Mammary epithelial cell (primary cell): ENCODE data around the gene ZFHX3.

Experiments used
- EZH2 ChIP-seq: IDR thresholded peaks from 2 replicates; pipeline ENCODE4 v1.6.1; 2012; ENCODE audit warnings: low read length, inconsistent platforms, borderline replicate concordance
- TF ChIP-seq, protein P1 (sequence below), 2 donors: IDR thresholded peaks in 1 of 2; conservative IDR thresholded peaks in 1 of 2; 2 replicates each; pipeline ENCODE4 v1.5.1; 2011 to 2012; ENCODE audit warnings: inconsistent platforms in 2 of 2, low read length in 2 of 2, mild to moderate bottlenecking in 2 of 2, control low read depth in 1 of 2, low read depth in 1 of 2; ENCODE audit not compliant: insufficient read depth in 1 of 2; ENCODE audit errors: extremely low read depth in 1 of 2

DNA sequence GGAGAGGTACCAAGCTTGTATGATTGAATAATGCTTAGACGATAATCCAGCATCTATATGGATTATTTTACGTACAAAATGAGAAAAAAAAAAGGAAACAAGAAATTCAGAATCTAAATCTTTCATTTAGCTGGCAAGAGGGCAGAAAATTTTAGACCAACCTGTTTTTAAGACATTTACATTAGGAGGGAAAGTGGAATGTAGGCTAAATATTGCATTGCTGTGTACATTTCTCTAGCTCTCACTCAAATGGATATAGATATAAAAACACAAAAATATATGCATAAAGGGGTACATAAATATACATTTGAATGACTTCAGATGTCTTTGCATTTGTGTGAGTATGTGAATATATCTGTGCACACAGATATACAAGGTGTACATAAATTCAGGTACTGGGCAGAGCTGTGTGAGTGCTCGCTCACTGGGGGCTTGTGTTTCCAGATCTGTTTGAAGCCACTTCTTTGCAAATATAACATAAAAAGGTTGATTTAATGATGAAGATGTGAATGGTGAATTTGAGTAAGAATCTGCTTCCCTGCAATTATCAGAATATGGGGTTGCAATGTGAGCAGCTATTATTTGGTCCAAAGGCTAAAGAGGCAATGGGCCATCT lies 14.2 kb upstream of the ZFHX3 start:
- TF ChIP-seq, protein P1, sequence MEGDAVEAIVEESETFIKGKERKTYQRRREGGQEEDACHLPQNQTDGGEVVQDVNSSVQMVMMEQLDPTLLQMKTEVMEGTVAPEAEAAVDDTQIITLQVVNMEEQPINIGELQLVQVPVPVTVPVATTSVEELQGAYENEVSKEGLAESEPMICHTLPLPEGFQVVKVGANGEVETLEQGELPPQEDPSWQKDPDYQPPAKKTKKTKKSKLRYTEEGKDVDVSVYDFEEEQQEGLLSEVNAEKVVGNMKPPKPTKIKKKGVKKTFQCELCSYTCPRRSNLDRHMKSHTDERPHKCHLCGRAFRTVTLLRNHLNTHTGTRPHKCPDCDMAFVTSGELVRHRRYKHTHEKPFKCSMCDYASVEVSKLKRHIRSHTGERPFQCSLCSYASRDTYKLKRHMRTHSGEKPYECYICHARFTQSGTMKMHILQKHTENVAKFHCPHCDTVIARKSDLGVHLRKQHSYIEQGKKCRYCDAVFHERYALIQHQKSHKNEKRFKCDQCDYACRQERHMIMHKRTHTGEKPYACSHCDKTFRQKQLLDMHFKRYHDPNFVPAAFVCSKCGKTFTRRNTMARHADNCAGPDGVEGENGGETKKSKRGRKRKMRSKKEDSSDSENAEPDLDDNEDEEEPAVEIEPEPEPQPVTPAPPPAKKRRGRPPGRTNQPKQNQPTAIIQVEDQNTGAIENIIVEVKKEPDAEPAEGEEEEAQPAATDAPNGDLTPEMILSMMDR (conservative IDR thresholded peaks at IDR 0.05 in 1 of 2, IDR thresholded peaks at IDR 0.05 in 1 of 2; ENCODE audit: extremely low read depth in 1 of 2, insufficient read depth in 1 of 2, low read depth in 1 of 2, low read length in 2 of 2) = no peak
- TF ChIP-seq EZH2 = no peak
